ENCODE results near the gene EIPR1.

DNA sequence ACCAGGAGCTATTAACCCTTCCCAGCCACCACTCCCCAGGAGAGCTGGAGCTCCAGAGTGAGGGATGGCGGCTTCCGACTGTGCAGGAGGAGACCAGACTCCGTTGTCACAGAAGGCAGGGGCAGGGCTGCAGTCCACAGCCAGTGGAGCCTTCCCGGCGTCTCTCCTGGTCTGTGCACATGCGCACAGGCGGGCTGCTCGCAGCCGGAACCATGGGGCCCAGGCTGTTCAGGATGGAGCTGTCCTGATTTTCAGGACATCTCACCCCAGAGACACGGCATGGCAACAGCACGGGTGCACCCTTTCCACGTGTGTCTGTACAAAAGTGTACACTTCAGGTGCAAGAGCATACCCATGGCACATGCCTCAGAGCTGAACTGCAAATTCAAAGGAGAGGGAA, 28.9 kb downstream of the EIPR1 start:
- TF ChIP-seq, protein P1, sequence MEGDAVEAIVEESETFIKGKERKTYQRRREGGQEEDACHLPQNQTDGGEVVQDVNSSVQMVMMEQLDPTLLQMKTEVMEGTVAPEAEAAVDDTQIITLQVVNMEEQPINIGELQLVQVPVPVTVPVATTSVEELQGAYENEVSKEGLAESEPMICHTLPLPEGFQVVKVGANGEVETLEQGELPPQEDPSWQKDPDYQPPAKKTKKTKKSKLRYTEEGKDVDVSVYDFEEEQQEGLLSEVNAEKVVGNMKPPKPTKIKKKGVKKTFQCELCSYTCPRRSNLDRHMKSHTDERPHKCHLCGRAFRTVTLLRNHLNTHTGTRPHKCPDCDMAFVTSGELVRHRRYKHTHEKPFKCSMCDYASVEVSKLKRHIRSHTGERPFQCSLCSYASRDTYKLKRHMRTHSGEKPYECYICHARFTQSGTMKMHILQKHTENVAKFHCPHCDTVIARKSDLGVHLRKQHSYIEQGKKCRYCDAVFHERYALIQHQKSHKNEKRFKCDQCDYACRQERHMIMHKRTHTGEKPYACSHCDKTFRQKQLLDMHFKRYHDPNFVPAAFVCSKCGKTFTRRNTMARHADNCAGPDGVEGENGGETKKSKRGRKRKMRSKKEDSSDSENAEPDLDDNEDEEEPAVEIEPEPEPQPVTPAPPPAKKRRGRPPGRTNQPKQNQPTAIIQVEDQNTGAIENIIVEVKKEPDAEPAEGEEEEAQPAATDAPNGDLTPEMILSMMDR (IDR thresholded peaks at IDR 0.05): no peak
- no peak for TF ChIP-seq POLR2A (IDR thresholded peaks at IDR 0.05; ENCODE audit: low read depth)
- TF ChIP-seq POLR2AphosphoS5 (IDR thresholded peaks at IDR 0.05): no peak
- TF ChIP-seq EP300 (IDR thresholded peaks at IDR 0.05): no peak

Measured in esophagus muscularis mucosa (tissue), 4 donors.